GM19395 (cell line): ENCODE data around the gene HNF1B.
"Not testable (repeated sequence)": the region's sequence is repeated elsewhere in the genome, so short reads cannot be mapped to it uniquely, and the experiment has no call there.

Experiments
- ATAC-seq: cut with Tn5 transposase; IDR thresholded peaks from one replicate; pipeline ENCODE4 v1.9.1; 2021; ENCODE audit warnings: mild to moderate bottlenecking, moderate library complexity; ENCODE audit not compliant: unreplicated experiment

Gene HNF1B

GRCh38 chr17:37744961-37745800, at the start of gene HNF1B:
HNF1B (minus strand) TSS chr17:37745059; CDS start chr17:37744884, 175 bp downstream.
- peak; percentile 51 for ATAC-seq

GRCh38 chr17:37792787-37793186, 47.9 kb upstream of the HNF1B start:
- no peak for ATAC-seq

- ATAC-seq: no peak
Observed at GRCh38 chr17:37791447-37792399, 46.9 kb upstream of the HNF1B start.

- ATAC-seq: no peak
Observed at GRCh38 chr17:37789771-37790541, 45.1 kb upstream of the HNF1B start.

- no peak for ATAC-seq
Observed at GRCh38 chr17:37789021-37789565, 44.2 kb upstream of the HNF1B start.

- ATAC-seq: no peak
Observed at GRCh38 chr17:37788526-37788925, 43.7 kb upstream of the HNF1B start.

GRCh38 chr17:37787055-37787757, 42.3 kb upstream of the HNF1B start:
- no peak for ATAC-seq

GRCh38 chr17:37786481-37786880, 41.6 kb upstream of the HNF1B start:
- ATAC-seq: no peak

GRCh38 chr17:37782460-37782859, 37.6 kb upstream of the HNF1B start:
- ATAC-seq: not testable (repeated sequence)

GRCh38 chr17:37781451-37781850, 36.6 kb upstream of the HNF1B start:
- ATAC-seq: no peak

- no peak for ATAC-seq
Observed at GRCh38 chr17:37779554-37779953, 34.7 kb upstream of the HNF1B start.

- ATAC-seq: peak; percentile 92
Observed at GRCh38 chr17:37774504-37774903, 29.6 kb upstream of the HNF1B start.

- ATAC-seq: no peak
Observed at GRCh38 chr17:37772982-37773381, 28.1 kb upstream of the HNF1B start.

GRCh38 chr17:37770631-37771518, 26.0 kb upstream of the HNF1B start:
- ATAC-seq: no peak

GRCh38 chr17:37769050-37769449, 24.2 kb upstream of the HNF1B start:
- ATAC-seq: no peak

GRCh38 chr17:37768438-37768837, 23.6 kb upstream of the HNF1B start:
- ATAC-seq: no peak

- ATAC-seq: no peak
Observed at GRCh38 chr17:37766971-37767370, 22.1 kb upstream of the HNF1B start.

- no peak for ATAC-seq
Observed at GRCh38 chr17:37764383-37764782, 19.5 kb upstream of the HNF1B start.

GRCh38 chr17:37762666-37763065, 17.8 kb upstream of the HNF1B start:
- ATAC-seq: no peak
